Endodermal cell (in vitro differentiated cells): Measurements from ENCODE around the gene CLTB. TPM values are rescaled to one million over a fixed set of nuclear protein-coding genes. Genes with fewer than 3 reads are reported as not detected.

ENCODE experiments used
- DNase-seq: peaks from one replicate; pipeline ENCODE4 v3.0.0-alpha.2; 2017
- H3K27ac ChIP-seq: 2 replicates; pipeline ENCODE4 v1.5.1; 2013; ENCODE audit warnings: mild to moderate bottlenecking, low read depth, low read length, moderate library complexity
- H3K27me3 ChIP-seq: 2 replicates; pipeline ENCODE4 v1.6.1; 2013; ENCODE audit warnings: mild to moderate bottlenecking, low read length, moderate library complexity; ENCODE audit not compliant: insufficient read depth, control insufficient read depth, poor library complexity, severe bottlenecking
- H3K36me3 ChIP-seq: 2 replicates; pipeline ENCODE4 v1.7.0; 2013; ENCODE audit warnings: mild to moderate bottlenecking, low read length, moderate library complexity; ENCODE audit not compliant: control insufficient read depth, insufficient read depth
- H3K4me1 ChIP-seq: one replicate; pipeline ENCODE4 v1.7.0; 2013; ENCODE audit warnings: low read length; ENCODE audit not compliant: control insufficient read depth, insufficient read depth
- H3K4me3 ChIP-seq: 2 replicates; pipeline ENCODE4 v1.5.1; 2013; ENCODE audit warnings: mild to moderate bottlenecking, low read length, moderate library complexity
- H3K9ac ChIP-seq: 2 replicates; pipeline ENCODE4 v1.6.1; 2013; ENCODE audit warnings: mild to moderate bottlenecking, low read length, moderate library complexity; ENCODE audit not compliant: poor library complexity, severe bottlenecking; ENCODE audit errors: extremely low read depth
- H3K9me3 ChIP-seq: 2 replicates; pipeline ENCODE4 v1.6.1; 2013; ENCODE audit warnings: mild to moderate bottlenecking, low read length, moderate library complexity; ENCODE audit not compliant: control insufficient read depth
- H3K27ac Mint-ChIP-seq: 2 replicates; pipeline ENCODE4 v1.8.0; 2020; ENCODE audit warnings: mixed read lengths
- H3K27me3 Mint-ChIP-seq: 2 replicates; pipeline ENCODE4 v1.8.0; 2021; ENCODE audit warnings: mild to moderate bottlenecking, mixed read lengths; ENCODE audit not compliant: insufficient read depth
- H3K36me3 Mint-ChIP-seq: 2 replicates; pipeline ENCODE4 v1.8.0; 2020; ENCODE audit warnings: low read depth, mixed read lengths
- H3K4me1 Mint-ChIP-seq: 2 replicates; pipeline ENCODE4 v1.8.0; 2020; ENCODE audit warnings: mixed read lengths
- H3K4me3 Mint-ChIP-seq: 2 replicates; pipeline ENCODE4 v1.8.0; 2020; ENCODE audit warnings: mild to moderate bottlenecking, moderate library complexity, mixed read lengths
- H3K9me3 Mint-ChIP-seq: 2 replicates; pipeline ENCODE4 v1.8.0; 2020; ENCODE audit warnings: mild to moderate bottlenecking, mixed read lengths
- CTCF ChIP-seq: fragments of 200-600 bp; sonication (generic); conservative IDR thresholded peaks from 2 replicates; pipeline ENCODE4 v1.5.0; 2021; ENCODE audit warnings: antibody characterized with exemption, mild to moderate bottlenecking
- WGBS, 2 experiments: methylation state at CpG; one replicate each; pipeline versions ENCODE4 v1.1.5 to v1.1.7; 2013; ENCODE audit warnings: missing lambda C conversion rate in 2 of 2, mixed read lengths in 1 of 2; ENCODE audit not compliant: insufficient coverage in 1 of 2, insufficient read length in 1 of 2; 5-methylcytosine and 5-hydroxymethylcytosine counted together
- total RNA-seq, 2 donors: library from RNA; stranded (reverse); fragmentation: NEBNext Ultra II Directional in 1 of 2; extraction: Animal tissue kit (Norgen Biotek cat#: 25700) in 1 of 2; gene quantifications; 2 replicates in 1 of 2; 3 replicates in 1 of 2; pipeline ENCODE4 v1.2.1, GENCODE V29; 2021

CLTB gene
- total RNA-seq, 2 donors from 2014 or later, result 40.9 to 49.7 TPM

- Mint-ChIP-seq H3K9me3 (peaks cover 32% of the 10 kb centered on the region), H3K27ac (peak overlapping the region; percentile 61), H3K36me3 (peaks cover 6% of the 10 kb centered on the region), H3K4me1 (peaks cover 4% of the 10 kb centered on the region), H3K27me3 (peaks cover 9% of the 10 kb centered on the region), H3K4me3 (peak overlapping the region; percentile 63)
- H3K27ac ChIP-seq, result no peak overlapping the region
- H3K4me1 ChIP-seq, result peaks cover 3% of the 10 kb centered on the region
- peak overlapping the region; percentile 88 for H3K9ac ChIP-seq
- DNase-seq, result no peak
- no peaks in the 10 kb centered on the region for H3K27me3 ChIP-seq
- H3K36me3 ChIP-seq, result peaks cover 23% of the 10 kb centered on the region
- WGBS, 2 experiments, result 81 to 83% methylated on average over 6 to 12 of the region's 13 CpGs
- TF ChIP-seq CTCF, result no peak
- H3K9me3 ChIP-seq, result peaks cover 20% of the 10 kb centered on the region
- H3K4me3 ChIP-seq, result peak overlapping the region; percentile 95
These were observed 943 bp downstream of the CLTB start for GRCh38 chr5:176415240-176415951.

GRCh38 chr5:176414704-176415103 lies 1.6 kb downstream of the CLTB start:
- WGBS, 2 experiments, result 83 to 100% methylated on average over 1 to 3 of the region's 3 CpGs
- peaks cover 26% of the 10 kb centered on the region for H3K9me3 Mint-ChIP-seq
- H3K27me3 Mint-ChIP-seq, result peaks cover 9% of the 10 kb centered on the region
- peaks cover 30% of the 10 kb centered on the region for H3K36me3 ChIP-seq
- H3K4me3 Mint-ChIP-seq, result peak overlapping the region; percentile 63
- peaks cover 13% of the 10 kb centered on the region for H3K9me3 ChIP-seq
- no peak overlapping the region for H3K27ac Mint-ChIP-seq
- H3K4me3 ChIP-seq, result peak overlapping the region; percentile 95
- peaks cover 3% of the 10 kb centered on the region for H3K4me1 ChIP-seq
- peaks cover 11% of the 10 kb centered on the region for H3K36me3 Mint-ChIP-seq
- H3K27me3 ChIP-seq, result no peaks in the 10 kb centered on the region
- H3K27ac ChIP-seq, result no peak overlapping the region
- H3K9ac ChIP-seq, result peak overlapping the region; percentile 88
- DNase-seq, result no peak
- TF ChIP-seq CTCF, result no peak
- peaks cover 4% of the 10 kb centered on the region for H3K4me1 Mint-ChIP-seq

GRCh38 chr5:176413709-176414191 lies 2.6 kb downstream of the CLTB start:
- DNase-seq, result no peak
- Mint-ChIP-seq H3K27me3 (peaks cover 9% of the 10 kb centered on the region), H3K4me3 (no peak overlapping the region), H3K4me1 (peaks cover 4% of the 10 kb centered on the region), H3K9me3 (peaks cover 19% of the 10 kb centered on the region), H3K27ac (peak overlapping the region; percentile 37), H3K36me3 (peaks cover 11% of the 10 kb centered on the region)
- no peaks in the 10 kb centered on the region for H3K27me3 ChIP-seq
- H3K4me1 ChIP-seq, result peaks cover 3% of the 10 kb centered on the region
- no peak overlapping the region for H3K27ac ChIP-seq
- no peak overlapping the region for H3K9ac ChIP-seq
- no peak for TF ChIP-seq CTCF
- WGBS, 2 experiments, result 85 to 87% methylated on average over 6 to 7 of the region's 7 CpGs
- peaks cover 8% of the 10 kb centered on the region for H3K9me3 ChIP-seq
- H3K36me3 ChIP-seq, result peaks cover 36% of the 10 kb centered on the region
- H3K4me3 ChIP-seq, result peak overlapping the region; percentile 95
